Right lobe of liver (tissue), 6 donors: Measurements from ENCODE around the gene SLC13A3. TPM values are rescaled to one million over a fixed set of nuclear protein-coding genes. Genes with fewer than 3 reads are reported as not detected.

Experiments used
- ATAC-seq, 4 donors: fragments of 200-7000 bp; cut with Tn5 transposase; one replicate each; pipeline ENCODE4 v1.9.1; 2020; ENCODE audit warnings: mild to moderate bottlenecking in 4 of 4, moderate library complexity in 4 of 4
- DNase-seq, 3 donors: peaks; one replicate each; pipeline ENCODE4 v3.0.0-alpha.2; 2020
- H3K27ac ChIP-seq, 3 donors: fragments of 200-600 bp; one replicate each; pipeline ENCODE4 v1.8.0; 2022
- H3K27me3 ChIP-seq, 2 donors: fragments of 200-600 bp; one replicate each; pipeline ENCODE4 v1.8.0; 2022
- H3K36me3 ChIP-seq, 4 donors: fragments of 200-600 bp; sonication (generic) in 1 of 4; one replicate each; pipeline versions ENCODE4 v1.5.1 to v1.8.0; 2017 to 2022; ENCODE audit warnings: control low read depth in 1 of 4
- H3K4me1 ChIP-seq, 4 donors: fragments of 200-600 bp; sonication (generic) in 1 of 4; one replicate each; pipeline versions ENCODE4 v1.5.1 to v1.8.0; 2017 to 2022; ENCODE audit warnings: control low read depth in 1 of 4
- H3K4me3 ChIP-seq, 3 donors: fragments of 200-600 bp; one replicate each; pipeline ENCODE4 v1.8.0; 2022
- H3K9me3 ChIP-seq, 4 donors: fragments of 200-600 bp; sonication (generic) in 1 of 4; one replicate each; pipeline versions ENCODE4 v1.5.1 to v1.8.0; 2017 to 2022; ENCODE audit warnings: control low read depth in 1 of 4
- CTCF ChIP-seq, 4 donors: fragments of 200-600 bp in 3 of 4; fragments of 450-650 bp in 1 of 4; IDR thresholded peaks; one replicate each; pipeline versions ENCODE4 v1.5.1 to v1.8.0; 2016 to 2022; ENCODE audit warnings: antibody characterized with exemption in 4 of 4, mild to moderate bottlenecking in 2 of 4
- POLR2A ChIP-seq: fragments of 450-650 bp; IDR thresholded peaks from one replicate; pipeline ENCODE4 v1.6.1; 2017; ENCODE audit warnings: antibody characterized with exemption, mild to moderate bottlenecking
- WGBS: methylation state at CpG from one replicate; pipeline ENCODE4 v1.1.6; 2018; ENCODE audit warnings: low coverage, low lambda C conversion rate; ENCODE audit not compliant: insufficient coverage; ENCODE audit errors: missing lambda C conversion rate; 5-methylcytosine and 5-hydroxymethylcytosine counted together
- intact Hi-C, 2 donors: fragments of 100-400 bp; cut with DNase I; formaldehyde crosslinking; loops; one replicate each; pipeline versions ENCODE4 v1.11.2 to v1.14.1; 2022
- total RNA-seq, 6 experiments: library from RNA; depleted of rRNA in 2 of 6; stranded (reverse); fragments of >200 nt in 2 of 6; fragmentation: NEBNext Ultra II Directional in 3 of 6; extraction: Animal tissue kit (Norgen Biotek cat#: 25700) in 3 of 6; gene quantifications; one replicate each; pipeline versions ENCODE4 v1.1.0 to v1.2.4, GENCODE V29; 2016 to 2023
- donor health status: DM: no; HTN: yes; CAD: no.
- donor health status: DM: no; HTN: no; CAD: no.
- donor health status: DM: no; HTN: no; CAD: no.
- donor health status: DM: no; HTN: yes; CAD: no.
- donor health status: DM: no; HTN: yes; CAD: no.

SLC13A3 gene
- total RNA-seq, 6 experiments from 2014 or later = 3.7 to 14.6 (median 9.3) TPM

DNA sequence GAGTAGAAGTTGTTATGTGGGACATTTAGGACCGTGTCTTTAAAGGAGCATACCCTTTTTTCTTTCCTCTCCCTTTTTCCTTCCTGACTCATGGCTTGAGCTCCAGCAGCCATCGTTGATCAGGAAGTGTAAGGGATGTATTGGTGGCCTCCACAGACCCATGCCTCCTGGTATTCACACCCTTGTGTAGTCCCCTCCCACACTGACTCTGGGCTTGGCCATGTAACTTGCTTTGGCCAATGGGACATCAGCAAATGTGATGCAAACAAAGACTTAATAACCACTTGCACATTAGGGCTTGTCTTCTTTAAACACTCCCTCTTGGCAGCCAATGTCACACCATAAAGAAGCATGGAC is 18.9 kb upstream of the SLC13A3 start:
- WGBS = 50% methylated on average over 2 of the region's 2 CpGs
- ATAC-seq (no peak), DNase-seq (no peak)
- no peaks in the 10 kb centered on the region for H3K9me3 ChIP-seq
- H3K36me3 ChIP-seq = no peaks in the 10 kb centered on the region
- no peaks in the 10 kb centered on the region for H3K27me3 ChIP-seq
- no peak for TF ChIP-seq POLR2A
- TF ChIP-seq CTCF (IDR thresholded peaks at IDR 0.05) = no peak
- intact Hi-C loops = no loop called here
- no peak overlapping the region for H3K27ac ChIP-seq
- peaks cover 0 to 34% (median 14%) of the 10 kb centered on the region in 4 donors for H3K4me1 ChIP-seq
- H3K4me3 ChIP-seq = no peak overlapping the region

- Histone ChIP-seq H3K4me1 (peaks cover 0 to 32% (median 14%) of the 10 kb centered on the region in 4 donors), H3K4me3 (no peak overlapping the region), H3K36me3 (no peaks in the 10 kb centered on the region), H3K27ac (peak overlapping the region in 1 of 3 donors; percentile 35), H3K9me3 (no peaks in the 10 kb centered on the region), H3K27me3 (no peaks in the 10 kb centered on the region)
- peak; percentile 80 to 93 (median 82) for ATAC-seq
- WGBS = 23% methylated on average over 5 of the region's 6 CpGs
- TF ChIP-seq CTCF (IDR thresholded peaks at IDR 0.05) = no peak
- no peak for TF ChIP-seq POLR2A
- intact Hi-C loops = no loop called here
- peak in 2 of 3 donors; percentile 77 for DNase-seq
Measured at GRCh38 chr20:46666818-46667515, 15.7 kb upstream of the SLC13A3 start.

GRCh38 chr20:46666306-46666705 is 15.0 kb upstream of the SLC13A3 start:
- Histone ChIP-seq H3K27ac (no peak overlapping the region), H3K4me1 (peaks cover 0 to 25% (median 12%) of the 10 kb centered on the region in 4 donors), H3K9me3 (no peaks in the 10 kb centered on the region), H3K4me3 (no peak overlapping the region), H3K36me3 (no peaks in the 10 kb centered on the region), H3K27me3 (no peaks in the 10 kb centered on the region)
- WGBS = 57% methylated on average over 1 of the region's 3 CpGs
- DNase-seq (no peak), ATAC-seq (no peak)
- TF ChIP-seq POLR2A (no peak), CTCF (IDR thresholded peaks at IDR 0.05) (no peak)
- intact Hi-C loops = no loop called here

DNA sequence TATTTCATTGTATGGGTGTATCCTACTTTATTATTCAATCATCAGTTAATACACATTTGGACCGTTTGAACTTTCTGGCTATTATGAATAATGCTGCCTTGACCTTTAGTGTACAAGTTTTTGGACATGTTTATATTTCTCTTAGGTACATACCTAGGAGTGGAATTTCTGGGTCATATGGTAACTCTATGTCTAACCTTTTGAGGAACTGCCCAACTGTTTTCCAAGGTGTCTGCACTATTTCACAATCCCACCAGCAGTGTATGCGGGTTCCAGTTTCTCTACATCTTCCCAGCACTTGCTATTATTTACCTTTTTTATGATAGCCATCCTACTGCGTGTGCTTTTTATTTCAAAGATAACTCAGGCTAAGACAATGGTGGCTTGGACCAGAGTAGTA is 14.3 kb upstream of the SLC13A3 start:
- TF ChIP-seq CTCF (IDR thresholded peaks at IDR 0.05) = no peak
- TF ChIP-seq POLR2A = no peak
- Histone ChIP-seq H3K9me3 (no peaks in the 10 kb centered on the region), H3K4me3 (no peak overlapping the region), H3K27ac (no peak overlapping the region), H3K36me3 (no peaks in the 10 kb centered on the region), H3K4me1 (peaks cover 0 to 20% (median 9%) of the 10 kb centered on the region in 4 donors), H3K27me3 (no peaks in the 10 kb centered on the region)
- intact Hi-C loops = no loop called here
- DNase-seq = no peak
- no peak for ATAC-seq
- WGBS = 69% methylated on average over 3 of the region's 3 CpGs
